ENCODE results near the gene STIMATE. TPM values are rescaled to one million over a fixed set of nuclear protein-coding genes. Genes with fewer than 3 reads are reported as not detected.
A peak's percentile ranks its signal among the peaks of the same experiment; 100 is the strongest.

The STIMATE gene
- total RNA-seq, 2 donors from 2014 or later: 20.3 to 23.7 TPM

GRCh38 chr3:52787672-52788625 lies 109.4 kb downstream of the STIMATE start:
- no peaks in the 10 kb centered on the region for H3K4me1 ChIP-seq (ENCODE audit: control insufficient read depth, insufficient read depth, low read length)
- H3K4me3 ChIP-seq (ENCODE audit: low read length): no peak overlapping the region
- H3K27me3 Mint-ChIP-seq (ENCODE audit: insufficient read depth): peaks cover under 1% of the 10 kb centered on the region
- no peak overlapping the region for H3K27ac Mint-ChIP-seq
- H3K27ac ChIP-seq (ENCODE audit: low read depth, low read length): no peak overlapping the region
- no peak overlapping the region for H3K9ac ChIP-seq (ENCODE audit: extremely low read depth, low read length, poor library complexity, severe bottlenecking)
- no peaks in the 10 kb centered on the region for H3K36me3 ChIP-seq (ENCODE audit: control insufficient read depth, insufficient read depth, low read length)
- peak; percentile 23 for TF ChIP-seq CTCF (conservative IDR thresholded peaks at IDR 0.05)
- 85 to 96% methylated on average over 10 to 17 of the region's 17 CpGs for WGBS, 2 experiments (ENCODE audit: insufficient coverage in 1 of 2, insufficient read length in 1 of 2)
- H3K4me1 Mint-ChIP-seq: no peaks in the 10 kb centered on the region
- H3K9me3 ChIP-seq (ENCODE audit: control insufficient read depth, low read length): no peaks in the 10 kb centered on the region
- H3K9me3 Mint-ChIP-seq: no peaks in the 10 kb centered on the region
- H3K27me3 ChIP-seq (ENCODE audit: control insufficient read depth, insufficient read depth, low read length, poor library complexity, severe bottlenecking): no peaks in the 10 kb centered on the region
- H3K36me3 Mint-ChIP-seq (ENCODE audit: low read depth): no peaks in the 10 kb centered on the region
- no peak for DNase-seq
- H3K4me3 Mint-ChIP-seq: no peak overlapping the region

- WGBS, 2 experiments (ENCODE audit: insufficient coverage in 1 of 2, insufficient read length in 1 of 2): 89 to 95% methylated on average over 7 to 11 of the region's 11 CpGs
- Histone ChIP-seq H3K4me3 (ENCODE audit: low read length) (no peak overlapping the region), H3K36me3 (ENCODE audit: control insufficient read depth, insufficient read depth, low read length) (no peaks in the 10 kb centered on the region), H3K9ac (ENCODE audit: extremely low read depth, low read length, poor library complexity, severe bottlenecking) (no peak overlapping the region), H3K9me3 (ENCODE audit: control insufficient read depth, low read length) (no peaks in the 10 kb centered on the region), H3K27me3 (ENCODE audit: control insufficient read depth, insufficient read depth, low read length, poor library complexity, severe bottlenecking) (peaks cover under 1% of the 10 kb centered on the region), H3K27ac (ENCODE audit: low read depth, low read length) (no peak overlapping the region), H3K4me1 (ENCODE audit: control insufficient read depth, insufficient read depth, low read length) (no peaks in the 10 kb centered on the region)
- Mint-ChIP-seq H3K4me3 (no peak overlapping the region), H3K4me1 (no peaks in the 10 kb centered on the region), H3K27ac (no peak overlapping the region), H3K27me3 (ENCODE audit: insufficient read depth) (peaks cover 3% of the 10 kb centered on the region), H3K9me3 (no peaks in the 10 kb centered on the region), H3K36me3 (ENCODE audit: low read depth) (no peaks in the 10 kb centered on the region)
- no peak for TF ChIP-seq CTCF (conservative IDR thresholded peaks at IDR 0.05)
- DNase-seq: no peak
These were observed 110.1 kb downstream of the STIMATE start for GRCh38 chr3:52787246-52787645.

Small RNA genes within 50 kb of the gene (microRNA-seq; reads per million reads assigned to microRNA genes)
- not detected for gene MIR8064 (ENCODE audit: borderline microRNAs expressed)

Other genes starting within 250 kb of the STIMATE start
- 10 to 100 TPM; 73.4 to 78.5 TPM for gene PBRM1, start 211.6 kb downstream of the STIMATE start, total RNA-seq
- 100 to 1,000 TPM; 101 to 107 TPM for gene GNL3, start 211.5 kb downstream of the STIMATE start, total RNA-seq
- 10 to 100 TPM; 54.4 to 72.2 TPM for gene GLT8D1, start 191.8 kb downstream of the STIMATE start, total RNA-seq
- gene SPCS1, start 191.4 kb downstream of the STIMATE start, total RNA-seq: 100 to 1,000 TPM; 101 to 113 TPM
- 10 to 100 TPM; 44.2 to 49.5 TPM for gene NEK4, start 126.6 kb downstream of the STIMATE start, total RNA-seq
- not detected for gene ITIH1, start 119.9 kb downstream of the STIMATE start, total RNA-seq
- gene ITIH3, start 102.8 kb downstream of the STIMATE start, total RNA-seq: not detected
- gene ITIH4, start 66.9 kb downstream of the STIMATE start, total RNA-seq: 1 to 10 TPM; 6.0 to 6.2 TPM
- gene MUSTN1, start 62.5 kb downstream of the STIMATE start, total RNA-seq: 1 to 10 TPM; 3.2 to 4.2 TPM
- gene SFMBT1, start 148.5 kb upstream of the STIMATE start, total RNA-seq: 10 to 100 TPM in 1 of 2 donors, 1 to 10 TPM in 1; 6.9 to 10.3 TPM
- 10 to 100 TPM; 29.3 to 35.2 TPM for gene RFT1, start 232.9 kb upstream of the STIMATE start, total RNA-seq